CD4-positive, alpha-beta T cell treated with Interleukin-4 for 1 hour (primary cell): ENCODE measurements around the gene B3GAT1.
"Not testable (repeated sequence)": the region's sequence is repeated elsewhere in the genome, so short reads cannot be mapped to it uniquely, and the experiment has no call there.

Source experiments
- DNase-seq, 2 donors: peaks; one replicate each; pipeline ENCODE4 v3.0.0-alpha.2; 2020 to 2022

Gene B3GAT1

DNA sequence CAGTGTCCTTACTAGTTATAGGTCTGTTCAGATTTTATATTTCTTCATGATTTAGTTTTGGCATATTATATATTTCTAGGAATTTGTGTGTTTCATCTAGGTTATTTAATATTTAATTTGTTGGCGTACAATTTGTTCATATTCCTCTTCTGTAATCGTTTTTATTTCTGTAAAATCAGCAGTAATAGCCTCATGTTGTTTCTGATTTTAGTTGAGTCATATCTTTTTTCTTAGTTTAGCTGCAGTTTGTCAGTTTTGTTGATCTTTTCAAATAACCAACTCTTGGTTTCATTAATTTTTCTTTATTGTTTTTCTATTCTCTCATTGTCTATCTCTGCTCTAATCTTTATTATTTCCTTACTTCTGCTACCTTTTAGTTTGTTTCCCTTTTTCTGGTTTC is 59.9 kb downstream of the B3GAT1 start:
- DNase-seq, result no peak

DNA sequence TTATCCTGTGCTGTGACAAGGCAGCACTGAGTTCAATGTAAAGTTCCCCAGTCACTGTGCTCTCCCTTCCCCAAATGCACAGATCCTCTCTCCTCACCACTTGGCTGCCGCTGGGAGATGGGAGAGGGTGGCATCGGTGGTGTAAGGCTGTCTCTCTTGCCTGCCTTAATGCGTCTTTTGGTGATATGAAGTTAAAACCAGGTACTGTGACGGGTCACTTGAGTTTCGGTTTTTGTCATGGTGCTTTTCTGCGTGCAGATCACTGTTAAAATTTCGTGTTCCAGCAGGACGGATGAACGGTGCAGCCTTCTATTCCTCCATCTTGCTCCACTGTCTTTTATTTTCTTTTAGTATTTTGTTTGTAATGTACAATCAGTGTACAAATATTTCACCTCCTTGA is 61.7 kb downstream of the B3GAT1 start:
- DNase-seq, result no peak

DNA sequence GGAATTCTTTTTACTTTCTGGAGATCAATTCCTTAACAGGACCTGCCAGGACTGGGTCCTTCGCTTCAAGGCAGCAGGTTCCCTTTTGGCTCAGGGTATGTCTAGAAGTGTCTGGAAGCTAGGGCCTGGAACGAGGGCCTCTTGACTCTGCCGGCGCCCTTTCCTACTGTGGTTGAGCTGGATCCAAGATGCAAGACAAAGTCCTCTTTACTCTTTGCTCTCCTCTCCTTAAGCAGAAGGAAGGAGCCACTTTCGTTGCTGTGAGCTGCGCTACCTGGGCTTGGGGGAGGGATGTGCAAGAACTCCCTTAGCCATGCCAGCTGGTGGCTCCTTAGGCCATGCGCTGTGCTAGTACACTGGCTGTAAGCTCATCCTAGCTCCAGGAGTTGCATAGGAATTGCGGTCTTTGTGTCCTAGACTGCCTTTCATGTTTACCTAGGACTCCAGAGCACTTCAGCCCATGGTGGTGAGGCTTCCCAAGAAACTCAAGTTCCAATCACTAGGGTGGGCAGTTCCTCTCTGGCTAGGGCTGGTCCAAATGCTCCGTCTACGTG is 62.2 kb downstream of the B3GAT1 start:
- no peak for DNase-seq

DNA sequence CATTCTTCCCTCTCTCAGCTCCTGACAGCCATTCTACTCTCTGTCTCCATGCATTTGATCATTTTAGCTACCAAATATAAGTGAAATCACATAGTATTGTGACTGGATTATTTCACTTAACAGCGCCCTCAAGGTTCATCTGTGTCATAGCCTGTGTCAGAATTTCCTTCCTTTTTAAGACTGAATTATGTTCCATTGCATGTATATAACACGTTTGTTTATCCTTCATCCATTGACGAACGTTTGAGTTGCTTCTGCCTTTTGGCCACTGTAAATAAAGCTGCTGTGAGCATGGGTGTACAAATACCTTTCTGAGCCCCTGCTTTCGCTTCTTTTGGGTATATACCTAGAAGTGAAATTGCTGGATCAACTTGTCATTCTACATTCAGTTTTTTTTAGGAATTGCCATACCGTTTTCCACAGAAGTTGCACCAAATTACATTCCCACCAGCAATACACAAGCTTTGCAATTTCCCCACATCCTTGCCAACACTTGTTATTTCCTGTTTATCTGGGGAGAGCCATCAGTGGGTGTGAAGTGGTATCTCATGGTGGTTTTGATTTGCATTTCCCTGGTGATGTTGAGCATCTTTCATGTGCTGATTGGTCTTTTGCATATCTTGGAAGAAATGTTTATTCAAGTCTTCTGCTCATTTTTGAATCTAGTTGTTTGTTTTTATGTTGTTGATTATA is 62.8 kb downstream of the B3GAT1 start:
- DNase-seq, result peak in 1 of 2 donors; percentile 57

DNA sequence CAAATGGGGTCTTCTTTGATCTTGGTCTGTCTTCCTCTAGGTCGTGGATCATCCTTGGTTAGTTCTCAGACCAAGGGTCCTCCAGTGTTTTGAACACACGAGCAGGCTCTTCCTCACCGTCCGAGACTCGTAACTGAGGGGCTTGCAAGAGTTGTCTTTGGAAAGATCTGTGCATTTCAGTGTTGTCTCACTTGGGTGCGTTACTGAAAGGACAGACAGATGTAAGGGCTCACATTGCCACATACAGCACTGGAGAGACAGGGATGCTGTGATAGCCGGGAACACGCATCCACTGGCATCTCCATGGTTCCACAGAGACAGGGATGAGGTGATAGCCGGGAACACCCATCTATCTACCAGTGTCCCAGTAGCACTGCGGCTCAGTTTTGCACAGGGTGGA is 64.6 kb downstream of the B3GAT1 start:
- no peak for DNase-seq

DNA sequence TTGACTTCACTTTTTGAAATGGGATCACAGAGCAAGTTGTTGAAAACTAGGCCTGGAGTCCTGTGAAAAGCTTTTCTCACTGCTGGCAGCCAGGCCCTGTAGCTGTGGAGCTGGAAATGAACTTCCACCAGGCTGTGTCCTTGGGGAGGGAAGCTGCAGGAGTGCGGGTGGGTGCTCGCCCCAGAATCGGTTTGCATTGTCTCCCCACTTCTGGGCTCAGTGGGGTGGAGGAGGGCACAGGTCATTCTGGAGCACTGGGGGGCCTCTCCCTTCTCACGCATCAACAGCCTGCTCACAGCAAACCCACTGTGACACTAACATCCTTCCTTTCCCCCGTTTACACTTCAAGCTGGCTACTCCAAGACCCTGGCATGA is 65.1 kb downstream of the B3GAT1 start:
- DNase-seq, result no peak

DNA sequence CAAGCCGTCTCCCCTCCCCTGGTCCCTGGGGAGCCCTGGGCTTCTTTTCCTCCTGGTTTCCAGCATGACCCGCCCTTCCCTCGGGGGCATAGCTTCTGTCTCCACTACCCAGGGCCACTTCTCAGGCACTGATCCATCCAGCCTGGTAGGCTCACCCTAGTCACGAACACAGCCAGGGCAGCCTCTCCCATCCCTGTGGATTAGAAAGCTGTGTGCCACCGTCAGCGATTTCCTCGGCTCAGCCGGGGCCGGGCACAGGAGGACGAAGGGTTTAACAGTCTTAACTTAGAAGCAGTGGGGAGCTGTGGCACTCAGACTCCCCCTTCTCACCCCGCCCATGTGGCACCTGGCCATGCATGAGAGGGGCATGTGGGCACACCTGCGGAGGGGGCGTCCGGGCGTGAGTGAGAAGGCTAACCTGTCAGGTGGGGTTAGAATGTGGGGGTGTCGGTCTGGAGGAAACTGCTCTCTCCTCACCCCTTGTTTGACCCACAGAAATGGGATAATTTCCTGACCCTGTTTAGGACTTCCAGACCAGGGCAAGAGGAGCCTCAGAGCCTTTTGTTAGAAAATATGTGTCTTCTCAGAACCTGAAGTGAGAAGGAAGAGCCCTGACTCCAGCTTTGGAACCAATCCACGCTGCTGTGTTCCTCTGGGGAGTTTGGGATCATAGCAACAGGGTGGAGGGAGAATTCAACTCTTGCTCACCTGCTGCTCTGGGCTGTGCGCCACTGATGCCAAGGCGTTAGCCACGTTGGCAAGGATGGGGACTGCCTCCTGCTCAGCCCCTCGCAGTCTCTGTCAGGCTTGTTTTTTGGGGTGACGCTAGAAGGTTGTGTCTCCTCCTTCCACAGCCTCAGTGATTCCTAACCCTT is 65.7 kb downstream of the B3GAT1 start:
- DNase-seq, result no peak

DNA sequence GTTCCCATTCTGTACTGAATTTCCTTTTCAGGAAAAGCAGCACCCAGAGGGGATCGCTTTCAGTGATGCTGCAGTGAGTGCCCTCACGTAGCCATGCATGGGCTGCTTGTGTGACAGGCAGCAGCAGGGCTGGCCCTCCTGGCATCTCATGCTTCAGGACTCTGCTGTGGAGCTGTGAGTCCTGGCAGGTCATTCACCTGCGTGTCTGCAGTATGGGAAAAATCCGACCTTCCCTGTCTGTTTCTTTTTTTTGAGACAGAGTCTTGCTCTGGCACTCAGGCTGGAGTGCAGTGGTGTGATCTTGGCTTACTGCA is 66.8 kb downstream of the B3GAT1 start:
- no peak for DNase-seq

DNA sequence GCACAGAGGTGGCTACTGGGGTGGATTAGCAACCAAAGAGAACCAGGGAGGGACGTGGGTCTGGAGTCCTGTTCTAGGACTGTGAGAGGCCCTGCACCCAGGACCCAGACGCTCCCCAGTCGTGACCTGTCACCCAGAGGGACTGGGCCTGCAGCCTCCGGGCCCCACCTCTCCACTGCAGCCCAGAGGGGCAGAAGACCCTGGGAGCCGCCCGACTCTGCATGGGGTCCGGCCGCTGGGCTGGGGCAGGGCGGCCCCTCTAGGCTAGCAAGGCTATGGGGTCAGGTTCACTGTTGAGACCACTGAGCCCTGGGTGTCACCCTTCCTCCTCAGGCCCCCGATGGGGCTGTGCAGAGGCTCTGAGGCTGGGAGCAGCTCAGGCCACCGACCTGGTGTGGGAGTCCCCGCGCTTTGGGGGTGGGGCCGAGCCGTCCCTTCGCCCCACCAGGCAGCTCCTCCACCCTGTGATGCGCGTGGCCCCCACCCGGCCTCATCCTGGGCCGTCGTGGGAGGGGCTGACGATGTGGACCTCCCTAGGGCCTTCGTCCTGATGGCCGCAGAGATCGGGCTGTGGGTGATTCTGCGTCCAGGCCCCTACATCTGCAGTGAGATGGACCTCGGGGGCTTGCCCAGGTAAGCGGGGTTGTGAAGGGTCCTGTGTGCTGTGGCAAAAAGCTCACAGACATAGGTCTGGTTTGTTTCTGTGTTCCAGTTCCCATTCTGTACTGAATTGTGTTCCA is 67.4 kb downstream of the B3GAT1 start:
- DNase-seq, result not testable (repeated sequence)

DNA sequence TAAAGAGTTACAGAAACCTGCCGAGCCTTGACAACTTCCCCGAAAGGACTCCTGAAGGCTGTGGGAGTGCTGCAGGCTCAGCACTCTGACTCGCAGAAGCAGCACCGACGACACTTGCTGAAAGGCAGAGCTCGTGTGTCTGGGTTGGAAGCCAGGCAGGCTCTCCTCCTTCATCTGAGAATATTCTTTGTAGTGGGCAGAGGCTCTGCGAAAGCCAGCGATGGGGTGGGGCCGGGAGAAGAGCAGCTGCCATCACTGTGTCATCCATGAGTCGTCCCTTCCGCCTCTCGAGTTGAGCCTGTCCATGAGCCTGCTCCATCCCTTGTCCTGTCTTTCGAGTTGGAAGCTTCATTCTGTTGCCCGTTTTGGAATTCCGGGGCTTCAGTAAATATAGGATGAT is 68.4 kb downstream of the B3GAT1 start:
- DNase-seq, result no peak

DNA sequence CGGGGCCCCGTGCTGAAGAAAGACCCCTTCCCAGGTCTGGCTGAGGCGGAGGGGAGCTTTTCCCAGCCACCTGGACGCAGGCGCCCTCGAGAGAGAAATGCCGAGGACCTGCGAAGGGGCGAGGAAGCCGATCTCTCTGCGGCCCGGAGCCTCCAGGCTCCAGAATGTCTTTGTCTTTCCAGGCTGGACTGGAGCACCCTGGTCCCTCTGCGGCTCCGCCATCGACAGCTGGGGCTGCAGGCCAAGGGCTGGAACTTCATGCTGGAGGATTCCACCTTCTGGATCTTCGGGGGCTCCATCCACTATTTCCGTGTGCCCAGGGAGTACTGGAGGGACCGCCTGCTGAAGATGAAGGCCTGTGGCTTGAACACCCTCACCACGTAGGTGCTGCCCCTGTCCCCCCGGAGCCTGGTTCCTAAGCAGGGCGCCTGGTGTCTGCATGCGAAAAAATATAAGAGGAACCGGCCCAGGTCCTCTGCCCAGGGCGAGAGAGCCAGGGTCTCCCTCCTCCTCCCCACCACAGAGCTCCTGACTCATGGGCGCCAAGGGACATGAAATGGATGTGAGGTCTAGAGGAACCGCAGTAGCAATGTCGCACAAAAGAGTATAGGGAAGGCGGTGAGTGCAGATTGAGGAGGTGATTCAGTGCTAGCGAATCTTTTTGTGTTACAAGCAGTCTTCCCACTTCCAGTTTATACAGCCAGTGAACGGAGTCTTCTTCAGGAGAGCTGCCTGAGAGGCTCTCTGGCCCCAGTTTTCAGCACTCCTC is 69.3 kb downstream of the B3GAT1 start:
- no peak for DNase-seq

DNA sequence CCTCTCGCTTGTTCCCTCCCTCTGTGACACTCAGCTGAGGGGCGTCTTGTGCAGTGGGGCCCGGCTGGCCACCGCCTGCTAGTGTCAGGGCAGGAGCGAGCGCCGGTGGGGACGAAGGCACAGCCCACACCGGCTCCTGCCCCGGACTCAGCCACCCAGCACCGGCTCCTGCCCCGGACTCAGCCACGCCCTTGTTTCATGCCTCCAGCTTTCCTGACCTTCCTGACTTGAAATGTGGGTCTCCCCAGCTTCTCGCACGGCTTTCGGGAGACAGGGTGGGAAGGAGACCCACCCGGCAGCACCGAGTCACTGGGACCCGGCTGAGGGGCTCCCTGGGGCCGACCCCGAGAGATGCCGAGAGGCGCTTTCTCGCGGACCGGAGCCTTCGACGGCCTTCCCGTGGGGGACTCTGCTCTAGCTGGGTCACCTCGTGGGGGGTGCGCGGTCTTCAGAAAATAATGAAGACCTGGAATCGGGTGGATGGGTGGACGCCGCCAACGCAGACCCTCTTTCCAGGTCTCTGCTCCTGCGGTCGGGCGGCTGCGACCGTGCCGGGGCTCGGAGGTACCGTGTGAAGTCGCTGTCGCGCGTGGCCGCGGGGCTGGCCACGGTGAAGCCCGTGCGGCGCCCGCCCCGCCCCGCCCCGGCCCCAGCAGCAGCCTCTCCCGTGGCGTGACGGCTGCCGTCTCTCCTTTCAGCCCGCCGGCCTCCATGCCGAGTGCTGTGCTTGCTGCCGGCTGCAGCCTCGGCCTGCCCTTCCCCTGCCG is 70.1 kb downstream of the B3GAT1 start:
- no peak for DNase-seq

DNA sequence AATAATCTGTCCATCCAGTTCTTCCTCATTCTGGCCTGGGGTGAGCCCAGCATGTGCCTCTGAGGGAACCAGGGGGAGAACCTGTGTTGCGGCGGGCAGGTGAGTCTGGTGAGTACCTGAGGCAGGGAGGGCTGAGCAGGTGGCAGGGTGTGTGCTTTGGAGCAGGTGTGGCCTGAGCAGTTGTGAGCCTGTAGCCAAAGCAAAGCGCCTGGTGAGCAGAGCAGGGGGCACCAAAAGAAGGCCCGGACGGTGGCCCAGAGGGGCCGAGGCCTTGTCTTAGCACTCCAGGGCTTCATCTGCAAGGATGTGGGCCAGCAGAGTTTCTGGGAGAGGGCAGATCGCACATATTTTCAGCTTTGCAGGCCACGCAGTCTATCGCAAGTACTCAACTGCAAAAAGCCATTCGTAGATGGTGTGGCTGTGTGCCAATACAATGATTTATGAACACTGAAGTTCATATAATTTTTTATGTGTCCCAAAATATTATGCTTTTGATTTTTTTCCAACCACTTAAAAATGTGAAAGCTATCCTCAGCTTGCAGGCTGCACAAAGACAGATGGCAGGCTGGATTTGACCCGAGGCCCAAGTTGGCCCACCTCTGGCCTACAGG is 71.6 kb downstream of the B3GAT1 start:
- no peak for DNase-seq

DNA sequence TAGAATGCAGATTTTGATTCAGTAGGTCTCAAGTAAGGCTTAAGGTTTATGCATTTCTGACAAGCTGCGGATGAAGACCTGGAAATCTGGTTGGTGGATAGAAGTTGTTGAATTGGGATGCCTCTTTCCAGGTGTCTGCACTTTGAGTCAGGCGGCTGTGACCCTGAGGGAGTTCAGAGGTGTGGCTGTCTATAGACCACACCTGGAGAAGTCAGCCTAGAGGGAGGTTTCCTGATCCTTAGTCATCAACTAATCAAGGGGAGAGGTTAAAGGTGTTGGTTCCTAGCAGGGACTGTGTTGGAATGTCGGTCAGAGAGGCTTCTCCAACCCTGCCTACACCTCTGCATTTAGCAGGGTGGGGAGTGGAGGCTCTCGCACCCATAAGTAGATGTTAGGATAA is 72.3 kb downstream of the B3GAT1 start:
- no peak for DNase-seq

DNA sequence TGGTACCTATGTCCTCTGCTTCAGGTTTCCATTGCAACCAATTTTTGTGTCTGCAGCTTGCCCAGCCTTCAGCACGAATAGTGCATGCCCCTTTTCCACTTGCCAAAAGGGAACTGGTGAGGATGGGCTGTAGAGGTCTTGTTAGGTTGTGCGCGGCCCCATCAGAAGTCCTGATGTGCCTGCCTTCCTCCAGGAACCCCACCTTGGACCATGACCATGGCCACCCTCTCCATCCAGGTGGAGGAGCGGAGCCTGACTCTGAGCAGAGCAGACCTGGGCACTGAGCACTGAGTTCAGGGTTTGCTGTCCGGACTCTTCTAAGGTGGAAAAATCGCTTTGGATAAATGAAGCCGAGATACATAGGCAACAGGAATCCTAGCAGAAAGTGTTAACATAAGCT is 73.4 kb downstream of the B3GAT1 start:
- no peak for DNase-seq

DNA sequence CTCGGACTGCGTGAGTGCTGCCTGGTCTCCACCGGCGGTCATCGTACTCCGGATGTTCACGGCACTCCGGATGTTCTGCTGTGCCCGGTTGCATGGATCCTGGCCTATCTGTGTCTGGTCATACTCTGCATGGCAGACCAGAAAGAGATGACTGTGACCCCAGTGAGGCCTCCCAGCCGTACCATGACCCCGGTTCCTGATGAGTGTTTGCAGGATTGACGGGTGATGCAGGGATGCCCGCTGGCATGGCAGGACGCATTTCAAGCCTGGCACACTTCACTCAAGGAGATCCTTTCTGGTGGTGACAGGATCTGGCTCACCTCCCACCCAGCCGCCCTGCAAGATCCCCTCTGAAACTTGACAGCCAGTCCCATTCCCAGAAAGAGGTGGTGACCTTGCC is 74.0 kb downstream of the B3GAT1 start:
- no peak for DNase-seq

DNA sequence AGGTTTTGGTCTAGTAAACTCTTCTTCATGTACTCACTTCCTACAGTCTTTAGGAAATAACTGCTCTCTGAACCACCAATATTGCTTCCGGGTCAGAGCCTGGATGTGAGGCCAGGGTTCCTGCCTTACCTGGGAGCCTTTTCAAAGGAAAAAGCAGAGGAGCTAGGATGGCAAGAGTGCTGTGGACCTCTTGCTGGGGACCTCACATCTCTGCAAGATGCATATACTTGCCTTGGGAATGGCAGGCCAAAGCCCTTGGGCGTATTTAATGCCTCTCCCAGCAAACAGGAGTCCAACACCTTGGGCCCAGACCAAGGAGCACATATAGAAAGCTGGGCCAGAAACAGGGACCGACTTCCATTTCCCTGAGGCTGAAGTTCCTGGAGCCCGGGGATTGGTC is 75.0 kb downstream of the B3GAT1 start:
- no peak for DNase-seq

DNA sequence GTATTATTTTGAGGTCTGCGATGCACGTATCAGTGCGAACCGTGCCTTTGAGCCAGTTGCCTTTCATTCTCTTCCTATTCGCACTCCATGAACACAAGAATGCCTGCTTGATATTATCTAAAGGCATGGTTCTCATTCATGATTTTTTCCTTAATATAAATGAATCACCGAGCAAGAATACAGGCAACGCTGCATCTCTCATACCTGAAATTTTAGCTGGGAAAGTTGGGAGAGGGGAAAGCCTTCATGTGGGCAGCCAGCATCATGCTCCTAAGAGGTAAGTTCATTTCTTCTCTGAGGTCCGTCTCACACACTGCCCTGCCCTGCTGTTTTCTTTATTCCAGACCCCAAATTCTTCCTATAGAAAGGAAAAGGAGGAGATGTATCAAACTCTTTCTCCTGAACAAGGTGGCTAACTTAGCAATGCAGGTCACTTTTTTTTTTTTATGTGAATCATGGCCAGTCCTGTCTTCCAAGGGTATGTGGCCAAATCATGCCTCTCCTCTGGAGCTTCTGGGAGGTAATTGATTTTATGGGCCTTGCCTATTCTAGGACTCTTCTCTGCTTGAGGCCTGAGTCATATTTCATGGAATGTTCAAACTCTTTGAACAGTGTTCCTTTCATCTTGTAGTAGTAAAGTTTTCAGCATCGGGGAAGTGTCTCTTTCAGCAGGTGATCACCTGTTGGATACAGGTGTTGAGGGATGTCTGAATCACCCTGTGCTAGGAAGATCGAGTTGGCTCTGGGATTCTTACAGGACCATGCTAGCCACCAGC is 77.1 kb downstream of the B3GAT1 start:
- DNase-seq, result no peak

DNA sequence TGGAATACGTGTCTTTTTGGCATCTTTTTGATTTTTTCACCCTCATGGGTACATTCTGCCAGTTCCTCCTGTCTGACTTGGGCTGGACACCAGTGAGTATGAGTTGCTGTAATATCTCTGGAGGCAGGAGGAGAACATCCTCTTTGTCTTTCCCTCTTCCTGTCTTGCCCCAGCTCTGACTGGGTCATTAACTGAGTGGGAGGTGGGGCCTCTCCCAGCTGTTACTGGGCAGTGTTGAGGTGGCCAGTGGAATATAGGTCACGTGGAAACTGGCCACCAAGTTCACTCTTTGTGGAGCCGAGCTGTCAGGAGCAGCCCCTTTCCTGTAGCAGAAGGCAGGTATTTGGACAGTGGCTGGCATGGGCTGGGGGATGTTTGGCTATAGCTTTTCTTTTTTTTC is 78.1 kb downstream of the B3GAT1 start:
- DNase-seq, result no peak

DNA sequence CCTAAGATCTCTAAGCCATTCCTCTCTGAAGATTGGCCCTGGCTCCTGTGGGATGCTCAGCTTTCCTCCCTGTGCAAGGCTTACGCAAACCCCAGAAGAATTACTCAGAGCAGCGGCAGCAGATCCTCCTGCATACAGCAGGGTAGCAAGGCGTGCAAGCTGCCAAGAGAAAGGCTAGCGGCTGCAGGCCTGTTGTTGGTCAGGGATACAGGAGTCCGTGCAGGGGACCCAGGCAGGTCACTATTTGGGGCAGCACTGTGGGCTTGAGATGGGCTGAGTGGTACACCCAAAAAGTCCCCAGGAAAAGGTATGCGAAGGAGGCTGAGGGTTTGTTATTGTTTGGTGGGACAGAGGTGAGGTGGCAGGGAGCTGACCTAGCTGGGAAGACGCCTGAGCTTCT is 78.7 kb downstream of the B3GAT1 start:
- no peak for DNase-seq

DNA sequence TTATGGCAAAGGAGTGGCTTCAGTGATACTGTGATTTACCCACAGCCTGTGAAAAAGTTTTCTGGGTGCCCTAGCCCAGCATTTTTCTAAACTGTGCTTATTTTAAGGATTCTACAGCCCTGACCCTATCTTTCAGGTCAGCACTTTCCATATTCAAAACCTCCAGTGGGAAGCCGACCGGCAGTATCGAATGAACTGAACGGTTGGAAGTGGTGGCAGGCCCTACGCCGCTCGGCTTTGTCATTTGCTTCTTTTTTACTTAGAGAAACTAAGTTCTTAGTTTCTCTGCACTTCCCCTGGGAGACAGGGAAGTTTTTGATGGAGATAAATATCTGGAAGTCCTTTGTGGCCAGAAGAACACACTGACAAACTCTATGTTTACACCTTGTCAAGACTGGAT is 79.3 kb downstream of the B3GAT1 start:
- no peak for DNase-seq
